Ishikawa (cell line): ENCODE measurements around the gene EMP2.

ENCODE experiments used
- CEBPB ChIP-seq: IDR thresholded peaks from 2 replicates; pipeline ENCODE4 v1.6.1; 2012
- CREB1 ChIP-seq: IDR thresholded peaks from 2 replicates; pipeline ENCODE4 v1.6.1; 2012; ENCODE audit warnings: low read depth
- EGR1 ChIP-seq: IDR thresholded peaks from 2 replicates; pipeline ENCODE4 v1.6.1; 2012
- EP300 ChIP-seq: IDR thresholded peaks from 2 replicates; pipeline ENCODE4 v1.6.1; 2012; ENCODE audit warnings: borderline replicate concordance
- FOXM1 ChIP-seq: IDR thresholded peaks from 2 replicates; pipeline ENCODE4 v1.6.1; 2012; ENCODE audit warnings: low read depth, borderline replicate concordance
- MAX ChIP-seq: IDR thresholded peaks from 2 replicates; pipeline ENCODE4 v1.6.1; 2012
- NFIC ChIP-seq: IDR thresholded peaks from 2 replicates; pipeline ENCODE4 v1.6.1; 2012
- RAD21 ChIP-seq: IDR thresholded peaks from 2 replicates; pipeline ENCODE4 v1.6.1; 2012; ENCODE audit warnings: low read depth
- REST ChIP-seq: IDR thresholded peaks from 2 replicates; pipeline ENCODE4 v1.6.1; 2012; ENCODE audit warnings: low read depth, mild to moderate bottlenecking
- TAF1 ChIP-seq: IDR thresholded peaks from 2 replicates; pipeline ENCODE4 v1.6.1; 2012; ENCODE audit warnings: low read depth, mild to moderate bottlenecking
- TCF12 ChIP-seq: IDR thresholded peaks from 2 replicates; pipeline ENCODE4 v1.6.1; 2012; ENCODE audit warnings: low read depth
- TEAD4 ChIP-seq: IDR thresholded peaks from 2 replicates; pipeline ENCODE4 v1.6.1; 2012
- USF1 ChIP-seq: IDR thresholded peaks from 2 replicates; pipeline ENCODE4 v1.6.1; 2012
- YY1 ChIP-seq: IDR thresholded peaks from 2 replicates; pipeline ENCODE4 v1.6.1; 2012; ENCODE audit warnings: low read depth
- ZBTB7A ChIP-seq: IDR thresholded peaks from 2 replicates; pipeline ENCODE4 v1.6.1; 2012; ENCODE audit warnings: low read depth

Gene EMP2

GRCh38 chr16:10576390-10577304 lies 3.8 kb downstream of the EMP2 start:
- TF ChIP-seq NFIC = no peak
- no peak for TF ChIP-seq YY1
- TF ChIP-seq RAD21 = no peak
- no peak for TF ChIP-seq ZBTB7A
- TF ChIP-seq CEBPB = no peak
- TF ChIP-seq FOXM1 = no peak
- no peak for TF ChIP-seq MAX
- no peak for TF ChIP-seq USF1
- no peak for TF ChIP-seq TEAD4
- TF ChIP-seq TCF12 = no peak
- TF ChIP-seq CREB1 = no peak
- no peak for TF ChIP-seq EP300
- no peak for TF ChIP-seq TAF1
- no peak for TF ChIP-seq REST
- no peak for TF ChIP-seq EGR1

GRCh38 chr16:10575506-10576130 lies 4.8 kb downstream of the EMP2 start:
- TF ChIP-seq TEAD4 (no peak), USF1 (no peak), REST (no peak), NFIC (no peak), CEBPB (no peak), TCF12 (no peak), FOXM1 (no peak), MAX (no peak), TAF1 (no peak), RAD21 (no peak), ZBTB7A (no peak), YY1 (no peak), CREB1 (no peak), EP300 (no peak), EGR1 (no peak)

GRCh38 chr16:10572611-10573010 lies 7.8 kb downstream of the EMP2 start:
- no peak for TF ChIP-seq CREB1
- TF ChIP-seq TEAD4 = no peak
- no peak for TF ChIP-seq USF1

- TF ChIP-seq RAD21 (no peak), YY1 (no peak)
These were observed 9.0 kb downstream of the EMP2 start for GRCh38 chr16:10571354-10571753.

- TF ChIP-seq CEBPB (no peak), REST (no peak), FOXM1 (no peak), ZBTB7A (no peak), NFIC (no peak), YY1 (no peak), TAF1 (no peak), EP300 (no peak), MAX (no peak), CREB1 (no peak)
These were observed 10.8 kb downstream of the EMP2 start for GRCh38 chr16:10569621-10570020.
